IPS DF 4.7 (cell line): ENCODE measurements around the gene LYPD6B.

Experiments
- DNase-seq: peaks from one replicate; pipeline ENCODE4 v3.0.0-alpha.2; 2013; ENCODE audit warnings: low spot score; ENCODE audit errors: extremely low read depth

The LYPD6B gene

DNA sequence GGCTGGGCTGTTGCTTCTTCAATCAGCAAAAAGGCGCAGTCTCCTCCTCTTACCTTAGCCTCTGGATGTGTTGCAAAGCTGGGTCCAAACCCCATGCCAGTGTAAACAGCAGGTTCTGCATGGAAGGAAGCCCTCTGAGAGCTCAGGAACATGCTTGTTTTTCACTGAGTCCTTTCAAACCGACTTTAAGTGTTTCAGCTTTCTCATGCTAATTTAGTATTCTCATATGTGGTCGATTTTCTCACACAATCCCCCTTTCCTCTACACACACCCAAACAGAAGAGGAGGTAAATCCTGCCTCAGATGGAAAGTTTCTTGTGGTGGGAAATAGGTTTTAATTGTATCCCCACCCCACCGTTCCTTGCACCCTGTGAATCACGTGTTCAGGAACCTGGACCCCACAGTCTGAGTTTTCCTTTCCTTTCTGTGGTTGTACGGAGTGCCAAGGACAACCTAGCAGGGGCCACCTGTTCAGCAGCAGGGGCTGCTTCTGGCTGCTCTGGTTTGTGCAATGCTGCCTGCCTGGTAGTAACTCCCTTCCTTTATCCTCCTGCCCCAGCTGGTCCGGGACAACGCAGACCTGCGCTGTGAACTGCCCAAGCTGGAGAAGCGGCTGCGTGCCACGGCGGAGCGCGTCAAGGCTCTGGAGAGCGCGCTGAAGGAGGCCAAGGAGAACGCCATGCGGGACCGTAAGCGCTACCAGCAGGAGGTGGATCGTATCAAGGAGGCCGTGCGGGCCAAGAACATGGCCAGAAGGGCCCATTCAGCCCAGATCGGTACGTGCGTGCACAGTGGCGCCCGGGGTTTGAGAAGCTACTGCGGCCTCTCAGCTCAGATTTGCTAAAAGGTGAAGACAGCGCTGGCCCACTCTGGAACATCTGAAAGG, 28.7 kb upstream of the LYPD6B start:
- DNase-seq, result no peak

DNA sequence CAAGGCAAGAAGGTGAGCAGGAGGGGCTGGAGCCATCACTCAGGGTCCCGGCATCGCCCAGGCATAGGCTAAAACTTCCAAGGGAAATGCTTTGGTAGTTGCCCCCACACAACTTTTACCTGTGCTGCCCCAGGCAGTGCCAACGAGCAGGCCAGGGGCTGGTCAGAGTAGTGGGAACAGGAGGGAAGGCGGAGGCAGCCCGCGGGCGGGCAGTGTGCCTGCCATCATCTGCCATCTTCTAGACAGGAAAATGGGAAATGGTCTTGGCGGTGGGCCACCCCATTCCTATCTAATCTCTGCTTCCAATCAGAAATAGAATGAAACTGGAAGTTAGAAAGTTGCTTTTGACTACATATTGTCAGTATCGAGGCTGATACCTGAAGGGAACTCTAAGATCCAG, 26.0 kb upstream of the LYPD6B start:
- no peak for DNase-seq

DNA sequence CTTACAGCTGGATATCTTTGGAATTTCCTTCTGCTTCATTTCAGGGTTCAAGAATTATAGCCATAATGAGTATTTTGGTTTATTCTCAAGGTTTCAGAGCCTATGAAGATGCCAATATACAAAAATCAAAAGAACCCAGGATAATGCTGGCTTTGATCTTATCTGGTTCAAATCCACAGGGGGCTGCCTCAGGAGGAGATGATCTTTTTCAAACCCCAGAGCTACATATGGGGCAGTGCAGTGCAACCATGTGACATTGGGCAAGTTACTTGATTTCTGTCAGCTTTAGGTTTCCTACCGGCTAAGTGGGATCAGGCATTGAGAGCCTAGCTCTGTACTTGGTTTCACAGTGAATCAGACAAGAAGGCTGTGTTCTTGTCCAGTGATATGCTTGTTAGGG, 23.0 kb upstream of the LYPD6B start:
- DNase-seq, result no peak

DNA sequence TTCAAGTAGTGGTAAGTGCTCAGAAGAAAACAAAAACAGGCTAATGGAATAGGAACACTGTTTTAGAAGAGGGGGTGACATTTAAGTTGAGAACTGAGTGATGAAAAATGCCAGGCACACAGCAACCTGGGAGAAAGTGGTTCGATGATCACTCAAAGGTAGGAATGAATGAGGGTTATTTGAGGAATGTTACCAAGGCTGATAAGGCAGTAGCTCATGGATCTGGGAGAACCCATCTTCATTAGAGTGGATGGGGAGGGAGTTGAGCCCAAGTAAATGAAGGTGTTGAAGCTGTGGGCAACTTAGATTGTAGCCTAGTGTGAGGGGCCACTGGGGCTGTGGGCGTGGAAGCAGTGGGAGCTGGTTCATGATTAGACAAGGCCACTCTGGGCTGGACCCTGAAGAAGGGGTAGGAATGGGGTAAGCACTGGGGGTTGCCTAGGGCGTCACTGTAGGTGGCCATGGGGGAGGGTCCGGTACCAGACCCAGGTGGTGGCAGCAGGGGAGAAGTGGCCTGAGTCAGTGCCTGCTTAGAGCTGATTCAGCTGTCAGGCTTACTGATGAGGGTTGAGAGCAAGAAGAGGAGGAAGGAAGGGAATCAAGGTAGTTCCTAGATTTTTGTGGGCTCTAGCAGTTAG, 22.5 kb upstream of the LYPD6B start:
- no peak for DNase-seq

DNA sequence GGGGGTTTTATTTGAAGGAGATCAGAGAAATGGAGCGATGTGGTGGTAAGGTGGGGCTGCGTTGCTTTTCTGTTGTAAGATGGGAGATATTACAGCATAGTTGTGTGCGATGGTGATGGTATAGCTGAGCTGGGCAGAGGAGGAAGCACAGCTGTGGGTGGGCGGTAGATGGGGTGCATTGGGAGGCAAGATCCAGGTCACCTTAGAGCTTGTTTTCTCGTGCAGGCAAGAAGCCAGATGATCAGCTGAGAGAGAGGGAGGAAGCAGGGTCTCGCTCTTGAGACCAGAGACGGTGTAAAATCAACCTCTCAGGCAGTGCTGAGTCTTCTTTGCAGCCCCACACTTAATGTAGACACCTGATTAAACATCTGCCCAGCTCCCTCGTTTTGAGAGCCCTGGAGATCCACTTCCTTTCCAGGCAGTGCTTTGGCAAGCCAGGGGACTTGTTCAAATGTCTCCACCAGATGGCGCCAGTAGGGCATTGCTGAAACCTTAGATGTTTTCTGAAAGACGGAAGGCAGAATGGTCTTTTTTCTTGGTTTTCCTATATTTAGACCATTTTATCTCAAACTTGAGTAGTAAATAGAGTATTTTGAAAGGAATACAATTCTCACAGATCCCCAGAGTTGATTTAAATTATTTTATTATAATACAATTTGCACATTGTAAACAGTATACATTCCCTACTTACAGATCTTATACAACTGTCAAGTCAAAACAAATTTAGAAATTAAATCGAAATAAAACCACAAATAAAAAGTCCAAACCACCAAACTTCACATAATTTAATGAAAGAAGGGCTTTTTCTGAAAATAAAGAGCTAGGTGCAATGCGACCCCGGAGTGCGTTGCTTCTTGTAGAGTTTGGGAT, 21.1 kb upstream of the LYPD6B start:
- no peak for DNase-seq

DNA sequence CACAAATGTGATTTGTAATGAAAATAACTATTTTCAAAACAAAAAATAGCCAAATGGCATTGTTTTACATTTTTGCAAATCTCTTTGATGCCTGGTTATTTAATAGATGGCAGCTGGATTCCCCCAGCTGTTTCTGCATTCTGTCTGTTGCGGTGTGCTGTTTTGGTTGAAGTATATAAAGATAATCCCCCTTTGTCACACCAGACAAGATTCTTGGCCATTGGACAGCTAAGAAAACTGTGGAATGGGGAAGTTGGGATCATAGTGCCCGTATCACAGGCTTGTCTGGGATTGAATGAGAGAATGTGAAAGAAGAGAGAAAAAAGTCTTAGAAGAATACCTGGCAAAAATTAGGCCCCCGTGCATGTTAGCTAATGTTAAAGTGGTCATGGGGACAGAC, 19.5 kb upstream of the LYPD6B start:
- no peak for DNase-seq

DNA sequence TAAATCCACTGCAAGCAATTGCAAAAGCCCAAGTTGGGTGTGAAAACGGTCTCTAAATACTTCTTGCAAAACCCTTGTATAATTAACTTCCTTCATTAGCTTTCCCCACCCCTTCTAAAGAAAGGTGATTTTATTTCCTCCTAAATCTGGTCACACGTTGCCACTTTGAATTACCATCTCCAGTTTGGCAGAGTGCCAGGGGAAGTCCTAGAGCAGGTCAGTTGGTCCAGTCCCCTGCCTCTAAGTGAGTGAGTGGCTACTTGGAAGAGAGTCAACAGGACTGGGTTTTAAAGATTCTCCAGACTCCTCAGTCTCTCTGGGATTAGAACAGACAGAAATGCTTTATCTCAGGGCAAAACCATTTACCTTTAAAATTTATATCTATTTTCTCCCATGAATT, 18.7 kb upstream of the LYPD6B start:
- DNase-seq, result no peak

DNA sequence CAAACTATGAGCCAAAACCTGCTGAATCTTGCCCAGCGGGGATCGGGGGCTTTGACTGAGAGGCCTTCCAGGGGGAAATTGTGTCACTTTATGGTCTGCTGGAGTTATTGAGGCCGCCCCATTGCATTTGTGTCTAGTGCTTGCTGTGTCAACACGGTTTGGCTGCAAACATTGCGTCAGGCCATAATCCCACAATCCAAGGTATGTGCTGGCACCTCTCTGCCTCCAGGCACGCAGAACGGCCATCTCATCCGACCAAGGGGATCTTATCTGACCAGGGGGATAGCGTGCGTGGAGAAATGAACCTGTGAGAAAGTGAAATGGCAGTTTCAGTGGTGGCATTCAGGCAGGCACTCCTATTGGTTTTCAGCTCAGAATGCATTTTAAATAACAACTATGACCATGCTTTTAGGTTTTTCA, 18.1 kb upstream of the LYPD6B start:
- DNase-seq, result no peak

DNA sequence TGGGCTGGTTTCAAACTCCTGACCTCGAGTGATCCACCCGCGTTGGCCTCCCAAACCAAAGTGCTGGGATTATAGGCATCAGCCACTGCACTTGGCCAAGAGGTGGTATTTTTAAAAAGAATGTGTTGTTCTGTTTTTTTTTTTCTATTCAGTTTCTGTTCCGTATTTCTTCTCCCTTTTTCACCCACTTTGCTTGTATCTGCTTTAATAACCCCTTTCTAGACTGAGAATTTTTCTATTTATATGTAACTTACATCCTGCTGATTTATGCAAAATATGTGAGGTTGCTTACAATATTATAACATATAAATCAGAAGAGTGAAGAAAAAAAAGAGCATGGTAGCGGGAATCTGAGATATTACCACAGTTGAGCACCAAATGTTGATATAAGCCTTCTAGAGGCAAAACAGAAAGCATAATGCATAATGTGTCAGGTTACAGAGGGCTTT, 17.2 kb upstream of the LYPD6B start:
- DNase-seq, result no peak

DNA sequence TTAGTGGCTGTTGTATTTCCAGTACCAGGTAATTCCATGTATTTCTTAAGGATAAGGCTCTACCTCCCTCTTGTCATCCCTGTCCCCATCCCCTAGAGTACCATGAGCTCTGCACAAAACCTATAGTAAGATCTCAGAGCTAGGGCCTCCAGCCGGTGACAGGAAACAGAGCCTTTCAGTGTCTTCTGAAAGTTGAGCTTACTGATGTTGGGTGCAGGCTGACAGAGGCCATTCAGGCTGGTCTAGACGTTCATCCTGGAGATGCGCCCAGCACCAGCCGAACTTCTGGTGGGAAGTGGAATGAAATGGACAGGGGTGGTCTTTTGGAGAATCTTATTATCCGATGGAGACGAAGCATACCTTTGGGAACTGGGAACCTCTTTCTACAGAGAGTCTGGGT, 16.7 kb upstream of the LYPD6B start:
- DNase-seq, result no peak

DNA sequence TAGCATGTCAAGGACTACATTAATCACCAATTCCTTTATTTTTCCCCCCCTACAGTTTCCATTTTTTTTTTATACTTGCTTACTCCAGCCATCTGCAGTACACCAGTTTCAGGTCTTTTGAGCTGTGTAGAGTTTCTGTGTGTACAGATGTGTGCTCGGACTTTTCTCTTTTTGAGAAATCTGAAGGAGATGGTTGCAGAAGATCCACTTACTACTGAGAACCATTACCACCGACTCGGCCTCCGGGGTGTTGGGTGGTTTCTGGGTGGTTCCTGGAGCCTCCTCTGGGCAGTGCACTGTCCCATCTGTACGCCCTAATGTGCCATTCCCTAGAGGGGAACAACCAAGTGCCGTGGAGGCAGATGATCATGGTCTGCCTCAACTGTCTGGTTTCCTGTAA, 15.4 kb upstream of the LYPD6B start:
- DNase-seq, result no peak

DNA sequence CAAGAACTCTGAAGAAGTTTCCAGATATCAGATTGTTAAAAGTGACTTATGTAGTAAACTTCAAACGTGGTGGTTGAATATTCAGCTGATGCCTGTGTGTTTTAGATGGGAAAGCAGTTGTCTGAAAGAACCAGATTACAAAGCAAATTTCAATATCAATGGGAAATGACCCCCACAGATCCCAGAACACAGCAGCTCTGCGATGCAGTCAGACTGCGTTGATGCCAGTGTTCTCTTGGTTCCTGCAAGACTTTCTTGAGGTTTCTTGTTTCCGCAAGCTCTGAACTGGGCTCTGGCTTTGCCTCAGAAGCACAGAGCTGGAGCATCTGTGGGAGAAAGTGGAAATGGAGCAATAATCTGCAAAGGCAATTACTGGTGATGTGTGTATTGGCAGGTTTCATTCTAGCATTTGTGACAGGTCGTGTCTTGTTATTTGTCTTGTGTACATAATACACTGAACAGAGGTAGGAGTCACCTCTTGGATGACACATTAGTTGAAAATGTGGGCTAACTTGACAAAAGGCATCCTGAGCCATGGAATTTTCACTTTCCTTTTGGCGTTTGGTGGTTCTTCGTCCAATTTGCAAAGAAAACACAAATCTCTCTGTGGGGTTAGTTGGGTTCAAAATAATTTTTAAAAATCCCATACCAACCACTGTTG, 10.8 kb upstream of the LYPD6B start:
- no peak for DNase-seq

DNA sequence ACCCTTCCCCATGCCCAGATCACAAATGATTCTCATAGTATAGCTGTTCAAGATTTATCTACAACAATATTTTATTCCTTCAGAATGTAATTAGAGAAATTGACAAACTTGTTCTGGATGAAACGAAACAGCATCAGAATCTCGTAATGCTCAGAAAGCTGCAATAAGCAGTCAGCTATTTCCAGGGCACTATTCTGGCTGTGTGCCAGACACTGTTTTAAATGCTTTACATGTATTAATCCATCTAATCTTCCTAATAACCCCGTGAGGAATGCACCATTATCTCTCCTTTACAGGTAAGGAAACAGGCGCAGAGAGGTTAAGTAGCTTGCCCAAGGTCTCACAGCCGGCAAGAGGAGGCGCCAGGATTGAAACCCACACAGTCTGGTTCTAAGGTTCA, 10.1 kb upstream of the LYPD6B start:
- no peak for DNase-seq

DNA sequence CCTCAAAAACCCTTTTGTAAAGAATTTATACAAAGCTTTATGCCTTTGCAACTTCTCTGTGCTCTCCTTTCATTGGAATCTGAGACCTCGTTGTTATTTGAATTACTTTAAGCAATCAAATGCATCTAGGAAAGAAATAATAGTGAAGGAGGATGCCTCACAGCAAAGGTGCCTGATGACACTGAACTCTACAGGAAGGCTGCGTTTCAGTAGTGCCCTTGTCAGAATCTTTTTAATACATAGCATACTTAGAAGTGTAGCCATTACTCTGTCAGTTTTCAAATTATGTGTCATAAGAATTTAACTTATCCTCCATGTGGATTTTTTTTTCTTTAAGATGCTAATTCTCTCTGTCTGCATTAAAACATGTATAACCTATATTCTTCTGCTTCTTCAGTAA, 9.6 kb upstream of the LYPD6B start:
- DNase-seq, result no peak

DNA sequence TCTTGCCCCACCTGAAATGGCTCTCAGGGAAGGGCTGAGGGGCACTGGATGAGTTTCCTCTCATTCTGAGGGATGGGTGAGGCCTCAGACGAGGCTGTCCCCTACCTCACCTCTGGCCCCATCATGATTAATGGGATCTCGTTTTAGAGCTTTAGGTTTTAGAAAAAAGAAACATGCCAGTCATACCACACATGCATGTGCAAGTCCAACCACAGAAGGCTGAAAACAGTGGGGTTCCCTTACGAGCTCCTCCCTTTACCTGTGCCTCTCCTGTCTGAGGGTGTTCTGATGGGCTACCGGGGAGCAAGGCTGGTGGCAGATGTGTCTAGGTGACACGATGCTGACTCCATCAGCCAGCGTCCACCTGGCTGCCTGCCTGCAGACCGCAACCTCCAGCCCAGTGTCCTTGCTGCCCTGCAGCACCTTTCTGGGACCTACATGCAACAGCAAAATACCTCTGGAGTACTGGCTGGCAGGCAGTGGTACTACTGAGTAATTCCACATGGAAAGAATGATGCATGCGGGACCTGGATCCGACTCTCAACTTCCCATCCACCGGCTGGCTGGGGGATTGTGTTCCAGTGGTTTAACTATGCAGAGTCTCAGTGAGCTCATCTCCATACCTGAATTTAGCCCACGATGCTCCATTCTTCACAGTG, 9.1 kb upstream of the LYPD6B start:
- no peak for DNase-seq

DNA sequence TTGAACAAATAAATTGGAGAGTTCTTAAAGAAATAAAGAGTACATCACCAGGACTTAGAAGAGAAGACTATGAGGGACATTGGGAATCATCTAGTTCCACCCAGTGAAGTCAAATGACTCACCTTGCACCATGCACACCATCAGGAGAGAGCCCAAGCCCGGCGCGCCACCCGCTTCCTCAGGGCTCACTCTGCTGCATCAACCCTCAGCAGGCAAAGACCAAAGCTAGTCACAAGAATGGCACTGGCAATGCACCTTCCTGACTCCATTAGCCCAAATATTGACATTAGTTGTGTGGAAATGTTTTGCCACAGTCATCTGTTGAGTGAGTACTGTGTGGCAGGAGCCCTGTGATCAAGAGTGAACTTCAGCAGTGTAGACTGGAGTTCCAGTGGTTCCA, 7.1 kb upstream of the LYPD6B start:
- no peak for DNase-seq

DNA sequence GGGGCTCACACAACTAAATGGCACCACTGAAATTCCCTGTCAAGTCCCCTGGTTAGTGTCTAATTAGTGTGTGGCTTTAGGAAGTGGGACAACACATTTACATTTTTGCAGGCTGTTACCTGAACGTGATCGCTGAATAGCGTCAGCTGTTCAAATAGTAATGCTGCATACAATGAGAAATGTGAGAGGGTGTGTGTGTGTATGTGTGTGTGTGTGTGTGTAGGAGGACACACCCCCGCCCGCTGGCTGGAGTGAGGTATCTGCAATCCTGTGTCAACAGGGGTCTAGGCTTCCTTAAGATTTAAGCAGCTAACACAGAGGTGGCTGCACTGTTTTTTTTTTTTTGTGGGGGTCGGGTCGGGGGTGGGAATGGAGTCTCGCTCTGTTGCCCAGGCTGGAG, 4.8 kb upstream of the LYPD6B start:
- no peak for DNase-seq

DNA sequence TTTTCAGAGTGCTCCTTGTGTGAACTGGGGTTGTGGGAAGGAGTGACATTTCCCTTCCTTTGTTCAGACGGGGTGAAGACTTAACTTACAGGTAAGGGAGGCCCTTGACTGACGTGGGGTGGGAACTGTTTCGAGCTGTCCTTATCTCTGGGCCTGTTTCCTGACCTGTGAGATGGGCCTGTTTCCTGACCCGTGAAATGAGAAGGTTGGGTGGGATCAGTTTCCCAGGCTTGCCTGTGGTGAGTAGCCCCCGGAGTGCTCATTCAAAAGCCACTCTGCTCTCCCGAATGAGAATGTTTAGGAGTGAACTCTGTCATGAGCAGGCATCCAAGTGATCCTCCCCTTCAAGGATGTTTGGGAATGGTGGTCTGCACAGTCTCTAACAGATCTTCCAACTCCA, 4.1 kb upstream of the LYPD6B start:
- no peak for DNase-seq

DNA sequence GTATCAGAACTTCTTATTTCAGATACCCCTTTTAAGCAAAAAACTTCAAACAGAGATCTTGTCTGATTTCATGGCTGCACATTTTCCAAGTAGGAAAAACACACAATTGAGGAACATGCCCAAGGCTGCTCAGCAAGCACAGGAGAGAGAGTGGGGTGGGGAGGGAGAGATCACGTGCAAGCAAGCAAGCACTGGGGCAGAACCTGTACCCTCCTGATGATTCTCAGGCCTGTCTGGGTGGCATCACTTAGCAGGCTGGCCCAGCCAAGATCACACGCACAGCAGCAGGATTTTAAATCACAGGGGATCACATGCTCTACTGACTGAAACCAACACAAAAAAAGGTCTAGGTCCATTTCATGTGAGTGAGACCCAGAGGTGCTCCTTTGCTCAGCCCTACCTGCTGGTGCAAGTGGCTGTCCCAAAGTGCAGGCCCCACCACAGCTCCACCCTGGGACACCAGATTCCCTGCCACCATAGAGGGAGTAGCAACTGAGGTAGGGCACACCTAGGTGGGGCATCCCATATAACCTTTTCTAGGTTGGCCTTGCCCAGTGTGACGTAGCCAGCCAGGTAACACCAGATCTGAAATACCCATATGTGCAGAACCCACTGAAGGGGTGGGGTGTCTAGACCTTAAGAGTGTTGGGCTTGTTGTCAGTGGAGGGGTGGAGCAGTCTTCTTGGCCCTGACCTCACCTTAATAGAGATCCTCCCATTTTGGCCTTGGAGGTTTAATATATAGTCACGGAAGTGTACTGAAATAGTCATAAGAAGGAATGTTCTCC, 1.8 kb upstream of the LYPD6B start:
- DNase-seq, result no peak

DNA sequence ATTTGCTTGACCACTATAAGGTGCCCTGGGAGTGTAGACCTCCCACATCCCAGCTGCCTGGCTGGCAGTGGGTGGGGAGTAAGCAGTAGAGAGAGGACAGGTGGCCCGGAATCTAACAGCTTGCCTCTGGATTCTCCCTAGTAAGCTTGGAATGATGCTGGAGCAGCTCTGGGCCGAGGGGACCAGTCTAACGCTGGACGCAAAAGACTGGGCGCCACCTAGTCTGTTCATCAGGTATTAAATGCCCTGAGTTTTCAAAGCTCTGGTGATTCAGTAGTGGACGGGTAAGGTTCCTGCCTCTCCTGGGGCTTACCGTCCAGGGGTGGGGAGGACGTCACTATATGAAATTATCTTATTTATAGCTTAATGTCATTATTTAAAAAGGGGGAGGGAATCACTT, 648 bp upstream of the LYPD6B start:
- no peak for DNase-seq
